HG02798 (cell line): ENCODE data around the gene LRPAP1.
A peak's percentile ranks its signal among the peaks of the same experiment; 100 is the strongest.

Source experiments
- ATAC-seq: cut with Tn5 transposase; IDR thresholded peaks from one replicate; pipeline ENCODE4 v1.9.1; 2021; ENCODE audit warnings: mild to moderate bottlenecking; ENCODE audit not compliant: unreplicated experiment, poor library complexity

LRPAP1 gene

GRCh38 chr4:3489451-3489962, 42.7 kb downstream of the LRPAP1 start:
- ATAC-seq, result no peak

DNA sequence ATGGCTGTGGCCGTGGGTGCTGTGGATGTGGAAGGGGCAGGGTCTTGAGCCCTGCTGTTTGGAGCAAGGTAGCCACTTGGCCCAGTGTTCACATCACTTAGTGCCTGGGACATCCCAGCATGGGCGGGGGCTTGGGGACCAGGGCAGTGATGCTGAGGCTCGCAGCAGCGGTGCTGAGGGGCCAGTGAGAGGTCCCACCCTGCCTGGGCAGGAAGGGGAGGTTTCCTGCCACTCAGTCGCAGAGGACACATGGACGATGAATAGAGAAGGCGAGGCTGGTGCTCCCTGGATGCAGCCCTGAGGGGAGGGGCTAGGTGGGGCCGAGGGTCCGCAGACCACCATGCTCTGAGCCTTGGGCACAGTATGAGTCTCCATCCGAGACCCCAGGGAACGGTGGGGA, 43.4 kb downstream of the LRPAP1 start:
- no peak for ATAC-seq

DNA sequence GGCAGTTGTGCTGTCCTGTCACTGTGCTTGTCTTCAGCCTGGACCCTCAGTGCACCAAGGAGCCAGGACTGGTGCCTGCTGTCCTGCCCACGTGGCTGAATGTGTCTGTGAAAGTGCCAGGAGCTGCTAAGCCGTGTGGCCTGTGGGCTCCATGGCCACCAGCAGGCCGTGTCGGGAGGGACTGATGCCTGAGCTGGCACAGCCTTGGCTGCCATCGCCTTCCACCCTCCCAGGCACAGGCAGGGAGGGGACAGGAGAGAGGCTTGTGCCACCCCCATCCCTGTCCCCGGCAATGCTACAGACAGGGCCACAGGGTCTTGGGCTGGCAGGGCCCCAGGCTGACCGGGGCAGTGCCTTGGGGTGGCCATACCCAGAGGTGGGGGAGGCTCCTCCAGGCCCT, 44.4 kb downstream of the LRPAP1 start:
- no peak for ATAC-seq

DNA sequence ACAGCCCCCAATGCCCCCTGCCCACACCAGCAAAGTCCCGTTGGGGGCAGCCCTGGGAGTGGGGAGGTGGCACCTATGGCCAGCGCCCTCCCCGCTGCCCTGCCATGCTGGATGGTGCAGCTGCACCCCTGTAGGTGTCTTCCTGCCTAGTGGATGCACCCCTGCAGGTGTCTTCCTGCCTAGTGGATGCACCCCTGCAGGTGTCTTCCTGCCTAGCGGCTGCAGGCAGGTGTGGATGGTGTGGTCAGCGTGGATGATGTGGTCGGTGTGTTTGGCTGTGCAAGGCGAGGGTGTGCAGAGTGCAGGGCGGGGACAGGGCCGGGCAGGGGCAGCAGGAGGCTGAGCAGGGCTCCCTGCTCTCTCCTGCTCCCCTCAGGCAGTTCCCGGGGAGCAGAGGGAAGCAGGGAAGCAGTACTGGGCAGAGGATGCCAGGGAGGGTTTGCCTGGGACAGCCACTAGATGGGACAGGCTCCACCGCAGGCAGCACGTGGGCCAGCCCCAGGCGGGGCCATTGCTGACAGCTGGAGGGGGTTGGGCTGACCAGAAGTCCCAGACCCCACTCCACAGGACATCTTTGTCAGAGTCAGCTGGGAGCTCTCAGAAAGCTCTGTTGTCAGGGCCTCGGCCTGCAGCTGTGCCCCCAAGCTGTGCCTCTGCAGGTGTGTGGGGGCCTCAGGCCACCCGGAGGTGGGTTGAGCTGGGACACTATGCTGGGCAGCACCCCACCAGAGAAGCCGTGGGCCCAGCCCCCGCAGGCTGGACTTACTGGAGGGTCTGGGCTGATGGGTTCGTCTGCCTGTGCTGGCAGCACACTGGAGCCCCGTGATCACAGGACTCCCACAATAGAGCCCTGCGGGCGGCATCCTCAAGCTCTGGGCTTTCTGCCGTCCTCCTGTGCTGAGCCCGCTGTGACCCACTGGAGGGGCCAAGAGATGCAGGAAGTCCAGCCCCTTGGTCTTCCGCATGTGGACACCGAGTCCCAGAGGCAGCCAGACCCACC, 45.4 kb downstream of the LRPAP1 start:
- ATAC-seq, result no peak

DNA sequence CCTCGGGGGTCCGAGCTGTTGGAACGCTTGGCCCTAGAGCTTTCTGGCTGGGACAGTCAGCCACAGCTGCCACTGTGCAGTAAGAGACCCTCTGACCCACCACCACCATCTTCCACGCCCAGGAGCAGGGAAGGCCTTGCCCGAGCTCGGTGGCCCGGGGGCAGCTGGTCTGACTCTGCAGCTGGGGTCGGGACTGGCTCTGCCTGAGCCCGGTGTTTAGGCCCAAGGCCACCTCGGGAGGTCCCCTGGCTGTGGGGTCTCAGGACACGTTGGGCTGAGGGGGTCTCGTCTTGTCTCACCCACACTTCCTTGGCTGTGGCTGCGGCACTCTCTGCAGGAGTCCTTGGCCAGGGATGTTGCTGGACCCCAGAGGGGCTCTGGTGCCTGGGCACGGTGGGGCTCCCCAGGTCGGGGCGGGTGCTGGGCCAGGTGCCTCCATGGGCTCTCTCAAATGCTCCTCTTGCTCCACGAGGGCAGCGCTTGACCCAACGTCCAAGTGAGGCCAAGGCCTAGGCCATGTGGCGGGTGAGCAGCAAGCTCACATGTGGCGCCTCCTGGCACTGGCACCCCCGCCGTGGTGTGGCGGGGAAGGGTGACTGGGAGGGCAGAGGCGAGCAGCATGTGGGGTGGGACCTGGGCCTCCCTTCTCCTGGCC, 46.2 kb downstream of the LRPAP1 start:
- ATAC-seq, result no peak

- ATAC-seq, result no peak
These were observed 47.0 kb downstream of the LRPAP1 start for GRCh38 chr4:3485011-3485791.

- ATAC-seq, result no peak
These were observed 47.9 kb downstream of the LRPAP1 start for GRCh38 chr4:3484057-3484973.

- no peak for ATAC-seq
These were observed 48.7 kb downstream of the LRPAP1 start for GRCh38 chr4:3483471-3483921.

DNA sequence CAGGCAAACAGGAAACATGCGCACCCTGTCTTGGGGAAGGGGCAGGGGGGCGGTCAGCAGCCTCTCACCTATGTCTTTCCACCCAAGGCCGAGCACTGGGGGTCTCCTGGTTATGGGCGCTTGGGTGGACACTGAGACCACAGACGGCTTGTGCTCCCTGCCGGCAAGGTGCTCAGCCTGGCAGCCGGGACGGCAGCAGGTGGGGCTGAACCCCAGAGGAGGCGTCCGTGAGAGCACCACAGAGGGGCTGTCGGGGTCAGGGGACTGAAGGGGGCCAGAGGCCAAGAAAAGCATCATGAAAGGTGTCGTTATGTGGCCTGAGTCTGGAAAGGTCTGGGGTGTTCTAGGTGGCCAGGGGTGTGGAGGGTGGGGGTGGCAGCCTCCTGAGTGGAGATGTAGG, 49.5 kb downstream of the LRPAP1 start:
- no peak for ATAC-seq

DNA sequence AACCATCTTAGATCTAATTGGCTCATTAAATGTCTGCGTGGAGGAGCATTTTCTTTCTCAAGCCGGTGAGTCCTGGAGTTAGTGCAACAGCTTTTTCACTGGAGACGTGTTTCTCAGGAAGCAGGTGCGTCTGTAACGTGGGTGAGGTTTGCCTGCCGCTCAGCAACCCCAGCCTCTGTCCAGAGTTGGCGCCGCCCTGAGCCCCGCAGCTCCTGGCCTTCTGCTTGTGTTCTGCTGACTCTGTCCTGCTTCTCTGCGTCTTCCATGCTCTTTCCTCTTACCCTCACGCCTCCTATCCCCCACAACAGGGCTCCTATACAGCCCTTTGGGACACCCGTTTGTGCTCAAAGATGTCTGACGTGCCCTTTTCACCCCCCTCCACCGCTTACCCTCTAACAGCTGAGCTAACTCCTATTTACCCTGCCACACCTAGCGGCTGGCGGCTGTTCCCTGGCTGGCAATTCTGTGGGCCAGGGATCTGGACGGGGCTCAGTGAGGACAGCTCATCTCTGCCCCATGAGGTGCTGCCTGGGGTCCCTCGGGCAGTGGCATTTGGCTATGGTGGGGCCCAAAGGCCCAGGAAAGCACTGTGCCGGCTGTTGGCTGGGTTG, 50.3 kb downstream of the LRPAP1 start:
- ATAC-seq, result no peak

GRCh38 chr4:3481113-3481531, 51.1 kb downstream of the LRPAP1 start:
- ATAC-seq, result no peak

GRCh38 chr4:3480528-3481112, 51.6 kb downstream of the LRPAP1 start:
- ATAC-seq, result peak; percentile 55

DNA sequence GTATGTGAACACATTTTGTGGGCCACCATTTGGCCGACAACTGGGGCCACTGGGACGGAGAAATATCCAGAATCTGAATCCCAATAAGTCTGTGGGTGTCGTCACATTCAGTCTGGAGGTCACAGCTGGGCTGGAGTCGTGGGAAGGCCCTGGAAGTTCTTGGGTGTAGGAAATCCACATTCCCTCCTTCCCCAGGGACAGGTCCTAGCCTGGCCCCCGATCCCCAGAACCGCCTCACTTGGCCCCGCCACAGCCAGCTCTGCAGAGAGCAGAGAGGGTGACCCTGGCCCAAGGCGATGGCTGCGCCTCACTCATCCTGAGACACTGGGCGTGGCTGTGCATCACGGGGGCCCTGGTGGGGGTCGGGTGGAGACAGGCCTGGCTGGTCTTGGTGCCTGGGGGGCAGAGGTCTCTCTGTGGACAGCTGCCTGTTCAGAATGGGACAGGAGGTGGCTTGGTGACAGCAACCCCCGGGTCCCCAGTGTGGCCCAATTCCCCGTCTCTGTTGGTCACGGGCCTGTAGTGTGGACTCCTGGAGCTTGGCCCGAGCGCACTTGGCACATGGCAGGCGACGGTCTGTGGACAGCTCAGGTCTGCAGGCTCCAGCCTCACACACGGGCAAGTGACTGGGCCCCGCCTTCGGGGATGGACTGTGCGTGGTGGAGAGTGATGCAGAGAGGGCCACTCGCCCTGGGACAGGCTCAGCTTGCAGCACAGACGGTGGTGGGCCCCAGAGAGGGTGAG, 52.7 kb downstream of the LRPAP1 start:
- ATAC-seq, result no peak

DNA sequence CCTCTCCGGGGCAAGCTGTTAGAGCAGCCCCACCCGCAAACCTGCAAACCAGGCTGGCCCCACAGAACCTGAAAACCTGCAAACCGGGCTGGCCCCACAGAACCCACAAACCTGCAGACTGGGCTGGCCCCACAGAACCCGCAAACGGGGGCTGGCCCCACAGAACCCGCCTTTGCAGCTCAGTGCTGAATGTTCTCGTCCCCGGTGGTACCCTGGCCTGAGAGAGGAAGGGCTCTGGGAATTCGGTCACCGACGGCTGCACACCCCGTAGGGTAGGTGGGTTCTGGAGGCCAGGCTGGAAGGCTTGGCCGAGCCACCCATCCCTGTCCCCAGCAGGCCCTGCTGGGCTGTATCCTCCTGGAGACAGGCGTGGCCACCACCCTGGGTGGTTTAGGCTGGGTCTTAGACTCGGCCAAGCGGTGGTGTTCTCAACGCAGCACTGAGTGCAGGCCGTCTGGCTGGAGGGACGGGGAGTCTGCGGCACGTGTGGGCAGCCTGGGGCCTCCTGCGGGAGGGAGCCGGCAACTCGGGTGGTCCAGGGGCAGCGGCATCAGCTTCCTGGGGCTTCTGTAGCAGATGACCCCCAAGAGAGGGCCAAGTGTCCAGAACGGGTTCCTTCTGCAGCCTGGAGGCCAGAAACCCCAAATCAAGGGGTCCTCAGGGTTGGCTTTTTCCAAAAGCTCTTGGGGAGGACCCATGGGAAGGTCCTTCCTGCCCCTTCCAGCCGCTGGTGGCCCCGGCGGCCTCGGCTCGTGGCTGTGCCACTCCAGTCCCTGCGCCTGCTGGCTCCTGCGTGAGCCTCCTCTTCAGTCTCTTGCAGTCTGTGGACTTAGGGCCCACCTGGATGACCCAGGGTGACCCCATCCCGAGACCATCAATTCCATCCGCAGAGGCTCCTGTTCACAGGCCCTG, 53.5 kb downstream of the LRPAP1 start:
- ATAC-seq, result no peak

DNA sequence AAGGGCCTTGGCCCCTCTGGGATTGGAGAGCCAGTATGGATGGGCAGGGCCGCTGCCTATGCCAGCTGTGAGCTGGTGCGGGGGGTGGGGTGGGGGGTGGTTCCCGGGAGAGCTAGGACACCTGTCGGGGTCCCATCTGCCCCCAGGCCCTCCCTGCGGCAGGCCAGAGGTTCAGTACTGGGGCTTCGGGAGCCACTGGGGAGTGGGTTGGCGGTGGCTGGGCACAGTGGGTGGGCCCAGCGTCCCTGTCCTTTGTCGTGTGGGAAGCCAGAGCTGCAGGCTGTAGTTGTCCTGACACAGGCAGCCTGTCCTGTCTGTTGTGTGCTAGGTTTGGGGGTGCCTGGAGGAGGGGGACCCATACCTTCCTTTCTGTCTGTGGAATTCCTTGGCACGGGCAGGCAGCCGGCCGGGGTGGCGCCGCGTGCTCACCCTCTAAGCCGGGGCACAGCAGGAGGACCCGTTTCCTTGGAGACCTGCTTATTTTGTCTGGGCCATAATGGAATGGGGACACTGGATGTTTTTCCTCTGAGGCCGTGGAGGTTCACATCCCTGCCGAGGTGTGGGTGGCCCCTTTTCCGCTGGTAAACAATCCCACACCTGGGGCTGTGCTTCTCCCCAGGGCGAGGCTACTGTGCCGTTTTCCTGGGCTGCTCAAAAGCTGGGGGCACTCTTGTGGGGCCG, 54.3 kb downstream of the LRPAP1 start:
- ATAC-seq, result no peak

DNA sequence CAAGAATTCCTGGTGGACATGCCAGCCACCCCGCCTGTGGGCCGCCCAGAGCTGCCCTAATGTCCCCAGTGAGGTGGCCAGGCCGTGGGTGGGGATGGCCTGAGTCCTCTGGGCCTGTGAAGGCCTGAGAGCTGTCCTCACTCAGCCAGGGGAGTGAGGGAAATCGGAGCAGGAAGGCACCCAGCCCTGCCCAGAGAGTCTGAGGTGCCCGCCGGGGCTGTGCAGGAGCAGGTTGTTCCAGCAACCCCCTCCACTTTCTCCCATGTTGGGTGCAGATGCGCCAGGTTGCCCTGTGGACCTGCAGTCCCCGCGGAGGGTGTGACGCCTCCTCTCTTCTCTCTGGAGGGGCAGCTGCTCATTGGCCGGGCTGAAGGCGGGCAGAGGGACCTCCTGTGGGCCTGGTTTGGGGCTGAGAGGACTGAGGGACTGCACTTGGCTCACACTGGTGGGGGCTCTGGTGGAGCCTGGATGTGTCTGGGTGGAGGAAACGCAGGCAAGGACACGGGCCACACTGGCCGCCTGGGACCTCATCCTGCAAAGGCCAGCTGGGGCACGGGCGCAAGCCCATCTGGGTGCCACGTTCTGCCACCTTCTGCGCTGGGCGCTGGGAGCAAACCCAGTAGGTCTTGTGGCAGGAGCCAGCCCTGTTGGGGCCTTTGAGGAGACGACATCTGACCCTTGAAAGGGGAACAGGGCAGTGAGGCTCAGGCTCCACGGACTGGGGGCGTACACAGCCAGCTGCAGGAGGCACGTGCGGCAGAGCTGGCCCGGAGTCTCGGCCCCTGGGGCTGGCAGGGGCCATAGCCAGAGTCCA, 55.1 kb downstream of the LRPAP1 start:
- ATAC-seq, result no peak
